ENCODE results near the gene SLC25A46. TPM values are rescaled to one million over a fixed set of nuclear protein-coding genes. Genes with fewer than 3 reads are reported as not detected.
A peak's percentile ranks its signal among the peaks of the same experiment; 100 is the strongest.

Gene SLC25A46
- total RNA-seq, 1 experiment from 2014 or later, result 42.1 TPM

GRCh38 chr5:110734101-110734500 is 4.7 kb upstream of the SLC25A46 start:
- Histone ChIP-seq H3K27me3 (ENCODE audit: low read length) (no peaks in the 10 kb centered on the region), H3K4me2 (ENCODE audit: low read length) (no peak overlapping the region), H3K4me1 (ENCODE audit: insufficient read depth, low read length) (peaks cover 7% of the 10 kb centered on the region; the same call in 1 of the 2 replicates), H2AFZ (ENCODE audit: low read length) (no peak overlapping the region), H3K9me3 (ENCODE audit: low read length) (no peaks in the 10 kb centered on the region), H3K27ac (ENCODE audit: low read length) (no peak overlapping the region), H4K20me1 (ENCODE audit: low read length) (no peaks in the 10 kb centered on the region), H3F3A (ENCODE audit: low read length, unreplicated experiment) (no peaks in the 10 kb centered on the region), H3K36me3 (ENCODE audit: low read depth, low read length) (no peaks in the 10 kb centered on the region), H3K79me2 (ENCODE audit: low read length) (peaks cover under 1% of the 10 kb centered on the region), H3K9me2 (replicated peaks; ENCODE audit: low read length) (no peaks in the 10 kb centered on the region), H3K9ac (ENCODE audit: low read length) (no peak overlapping the region), H3K4me3 (ENCODE audit: low read length) (no peak overlapping the region)
- no peak for ATAC-seq
- POLR2A ChIA-PET (ENCODE audit: unreplicated experiment), result no interaction called here
- CTCF ChIA-PET, result no interaction called here
- BruUV-seq (replicated peaks), result no TSS peak
- TF ChIP-seq CTCF (conservative IDR thresholded peaks at IDR 0.05; ENCODE audit: low read depth, low read length) (no peak), EZH2 (IDR thresholded peaks at IDR 0.05; ENCODE audit: low read length, unreplicated experiment) (no peak), EZH2phosphoT487 (IDR thresholded peaks at IDR 0.05; ENCODE audit: borderline replicate concordance, low read length) (no peak)
- no peak for DNase-seq
- intact Hi-C loops (cut with micrococcal nuclease), result no loop called here

- ChIA-PET CTCF (no interaction called here), POLR2A (ENCODE audit: unreplicated experiment) (no interaction called here)
- no peak overlapping the region for H3K9ac ChIP-seq (ENCODE audit: low read length)
- H3K27ac ChIP-seq (ENCODE audit: low read length), result no peak overlapping the region
- no peaks in the 10 kb centered on the region for H3K9me2 ChIP-seq (replicated peaks; ENCODE audit: low read length)
- H3K4me3 ChIP-seq (ENCODE audit: low read length), result no peak overlapping the region
- no peak overlapping the region for H3K4me2 ChIP-seq (ENCODE audit: low read length)
- H3K79me2 ChIP-seq (ENCODE audit: low read length), result peaks cover 15% of the 10 kb centered on the region
- H3K9me3 ChIP-seq (ENCODE audit: low read length), result no peaks in the 10 kb centered on the region
- no peaks in the 10 kb centered on the region for H3K36me3 ChIP-seq (ENCODE audit: low read depth, low read length)
- intact Hi-C loops (cut with micrococcal nuclease), result no loop called here
- no peak for ATAC-seq
- no peak overlapping the region for H2AFZ ChIP-seq (ENCODE audit: low read length)
- TF ChIP-seq EZH2phosphoT487 (IDR thresholded peaks at IDR 0.05; ENCODE audit: borderline replicate concordance, low read length) (no peak), EZH2 (IDR thresholded peaks at IDR 0.05; ENCODE audit: low read length, unreplicated experiment) (no peak), CTCF (conservative IDR thresholded peaks at IDR 0.05; ENCODE audit: low read depth, low read length) (no peak)
- no peak for DNase-seq
- no peaks in the 10 kb centered on the region for H3K27me3 ChIP-seq (ENCODE audit: low read length)
- no TSS peak for BruUV-seq (replicated peaks)
- H3K4me1 ChIP-seq (ENCODE audit: insufficient read depth, low read length), result peaks cover 11% of the 10 kb centered on the region; the same call in 1 of the 2 replicates
- H3F3A ChIP-seq (ENCODE audit: low read length, unreplicated experiment), result no peaks in the 10 kb centered on the region
- no peaks in the 10 kb centered on the region for H4K20me1 ChIP-seq (ENCODE audit: low read length)
Measured at GRCh38 chr5:110735556-110735955, 3.3 kb upstream of the SLC25A46 start.

GRCh38 chr5:110736753-110737152 is 2.1 kb upstream of the SLC25A46 start:
- no peaks in the 10 kb centered on the region for H3K9me2 ChIP-seq (replicated peaks; ENCODE audit: low read length)
- H3K9ac ChIP-seq (ENCODE audit: low read length), result no peak overlapping the region
- CTCF ChIA-PET, result no interaction called here
- TF ChIP-seq EZH2phosphoT487 (IDR thresholded peaks at IDR 0.05; ENCODE audit: borderline replicate concordance, low read length), result no peak
- no peak for TF ChIP-seq CTCF (conservative IDR thresholded peaks at IDR 0.05; ENCODE audit: low read depth, low read length)
- no peak for TF ChIP-seq EZH2 (IDR thresholded peaks at IDR 0.05; ENCODE audit: low read length, unreplicated experiment)
- no peak overlapping the region for H3K27ac ChIP-seq (ENCODE audit: low read length)
- H3K4me3 ChIP-seq (ENCODE audit: low read length), result no peak overlapping the region
- H2AFZ ChIP-seq (ENCODE audit: low read length), result no peak overlapping the region
- no peaks in the 10 kb centered on the region for H3K9me3 ChIP-seq (ENCODE audit: low read length)
- peaks cover 25% of the 10 kb centered on the region for H3K79me2 ChIP-seq (ENCODE audit: low read length)
- H4K20me1 ChIP-seq (ENCODE audit: low read length), result no peaks in the 10 kb centered on the region
- no peaks in the 10 kb centered on the region for H3F3A ChIP-seq (ENCODE audit: low read length, unreplicated experiment)
- peaks cover 11% of the 10 kb centered on the region; the same call in 1 of the 2 replicates for H3K4me1 ChIP-seq (ENCODE audit: insufficient read depth, low read length)
- POLR2A ChIA-PET (ENCODE audit: unreplicated experiment), result no interaction called here
- DNase-seq (no peak), ATAC-seq (no peak)
- H3K36me3 ChIP-seq (ENCODE audit: low read depth, low read length), result no peaks in the 10 kb centered on the region
- intact Hi-C loops (cut with micrococcal nuclease), result no loop called here
- BruUV-seq (replicated peaks), result no TSS peak
- no peaks in the 10 kb centered on the region for H3K27me3 ChIP-seq (ENCODE audit: low read length)
- peak overlapping the region; percentile 10; the same call in 1 of the 2 replicates for H3K4me2 ChIP-seq (ENCODE audit: low read length)

All from PC-3 (cell line).